ENCODE measurements around the gene ERC2. TPM values are rescaled to one million over a fixed set of nuclear protein-coding genes. Genes with fewer than 3 reads are reported as not detected.

ERC2 gene
- total and polyA plus RNA-seq, 2 of the 13 experiments (the other 11 are each of a cell fraction or from before 2014, with no cell fraction given), result 0.16 to 0.22 TPM

DNA sequence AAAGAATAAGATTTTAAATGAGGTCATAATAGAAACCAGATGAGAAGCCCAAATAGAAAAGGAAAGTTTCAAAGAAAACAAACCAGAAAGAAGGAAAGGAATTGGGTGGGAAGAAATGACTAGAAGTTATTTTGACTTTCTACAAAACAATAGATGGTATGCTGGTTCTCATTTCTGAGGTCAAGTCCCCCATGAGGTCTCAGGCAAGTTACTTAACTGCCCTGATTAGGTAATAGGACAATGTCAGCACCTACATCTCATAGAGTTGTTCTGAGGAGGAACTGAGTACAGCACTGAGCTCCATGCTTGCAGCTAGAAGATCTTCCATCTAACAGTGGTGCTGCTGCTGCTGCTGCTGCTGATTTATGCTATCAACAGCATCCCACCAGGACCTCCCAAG, 185.9 kb downstream of the ERC2 start:
- no peak for ATAC-seq
- FAIRE-seq, result no peak
- intact Hi-C loops (cut with micrococcal nuclease; ENCODE audit: unreplicated experiment), result no loop called here
- no peaks in the 10 kb centered on the region for H4K20me1 ChIP-seq (ENCODE audit: insufficient read depth, low read length)
- H3K27ac ChIP-seq (ENCODE audit: extremely low read length, insufficient read depth, low read length), result no peak overlapping the region
- ChIA-PET POLR2A (no interaction called here), CTCF (ENCODE audit: low intra/inter-chr PET ratio, low total read pairs) (no interaction called here)
- no peaks in the 10 kb centered on the region for H3K36me3 ChIP-seq (replicated peaks in 1 of 2; ENCODE audit: control insufficient read depth in 1 of 2, insufficient read depth in 2 of 2, low read length in 2 of 2)
- H2AFZ ChIP-seq (ENCODE audit: low read length), result no peak overlapping the region
- H3K4me1 ChIP-seq (ENCODE audit: insufficient read depth, low read length), result no peaks in the 10 kb centered on the region
- in situ Hi-C loops (cut with HindIII; ENCODE audit: extremely low pct_ligation_motif_present, low pct_unique_long_range_greater_than_20kb), result no loop called here
- no peak overlapping the region for H3K4me3 ChIP-seq (replicated peaks in 1 of 3; ENCODE audit: insufficient read depth in 1 of 3, low read depth in 2 of 3, low read length in 3 of 3)
- no peaks in the 10 kb centered on the region for H3K9me3 ChIP-seq (ENCODE audit: low read length)
- no TSS peak for BruUV-seq (replicated peaks)
- H3K79me2 ChIP-seq (ENCODE audit: insufficient read depth, low read length), result no peaks in the 10 kb centered on the region
- H3K27me3 ChIP-seq (ENCODE audit: control insufficient read depth in 1 of 2, insufficient read depth in 2 of 2, low read length in 2 of 2), result no peaks in the 10 kb centered on the region
- no peak overlapping the region for H3K4me2 ChIP-seq (ENCODE audit: low read depth, low read length)
- TF ChIP-seq, protein P1, sequence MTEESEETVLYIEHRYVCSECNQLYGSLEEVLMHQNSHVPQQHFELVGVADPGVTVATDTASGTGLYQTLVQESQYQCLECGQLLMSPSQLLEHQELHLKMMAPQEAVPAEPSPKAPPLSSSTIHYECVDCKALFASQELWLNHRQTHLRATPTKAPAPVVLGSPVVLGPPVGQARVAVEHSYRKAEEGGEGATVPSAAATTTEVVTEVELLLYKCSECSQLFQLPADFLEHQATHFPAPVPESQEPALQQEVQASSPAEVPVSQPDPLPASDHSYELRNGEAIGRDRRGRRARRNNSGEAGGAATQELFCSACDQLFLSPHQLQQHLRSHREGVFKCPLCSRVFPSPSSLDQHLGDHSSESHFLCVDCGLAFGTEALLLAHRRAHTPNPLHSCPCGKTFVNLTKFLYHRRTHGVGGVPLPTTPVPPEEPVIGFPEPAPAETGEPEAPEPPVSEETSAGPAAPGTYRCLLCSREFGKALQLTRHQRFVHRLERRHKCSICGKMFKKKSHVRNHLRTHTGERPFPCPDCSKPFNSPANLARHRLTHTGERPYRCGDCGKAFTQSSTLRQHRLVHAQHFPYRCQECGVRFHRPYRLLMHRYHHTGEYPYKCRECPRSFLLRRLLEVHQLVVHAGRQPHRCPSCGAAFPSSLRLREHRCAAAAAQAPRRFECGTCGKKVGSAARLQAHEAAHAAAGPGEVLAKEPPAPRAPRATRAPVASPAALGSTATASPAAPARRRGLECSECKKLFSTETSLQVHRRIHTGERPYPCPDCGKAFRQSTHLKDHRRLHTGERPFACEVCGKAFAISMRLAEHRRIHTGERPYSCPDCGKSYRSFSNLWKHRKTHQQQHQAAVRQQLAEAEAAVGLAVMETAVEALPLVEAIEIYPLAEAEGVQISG (CRISPR knock-in tag; IDR thresholded peaks at IDR 0.05), result no peak
- TF ChIP-seq NFYC (CRISPR knock-in tag; IDR thresholded peaks at IDR 0.05) (no peak), MED1 (CRISPR knock-in tag; IDR thresholded peaks at IDR 0.05) (no peak), ADNP (CRISPR knock-in tag; IDR thresholded peaks at IDR 0.05) (no peak), BHLHE40 (IDR thresholded peaks at IDR 0.05; ENCODE audit: low read length) (no peak), EEA1 (CRISPR knock-in tag; IDR thresholded peaks at IDR 0.05; ENCODE audit: borderline replicate concordance) (no peak), ZBTB8A (CRISPR knock-in tag; IDR thresholded peaks at IDR 0.05; ENCODE audit: borderline replicate concordance, low read depth) (no peak), ZNF670 (CRISPR knock-in tag; IDR thresholded peaks at IDR 0.05; ENCODE audit: borderline replicate concordance) (no peak), MEIS2 (CRISPR knock-in tag; IDR thresholded peaks at IDR 0.05) (no peak), TAF15 (IDR thresholded peaks at IDR 0.05; ENCODE audit: low read depth, low read length, poor library complexity, severe bottlenecking) (no peak), ZNF20 (CRISPR knock-in tag; IDR thresholded peaks at IDR 0.05) (no peak), TCF7L2 (IDR thresholded peaks at IDR 0.05; ENCODE audit: low read depth, low read length) (no peak), HMGA1 (CRISPR knock-in tag; conservative IDR thresholded peaks at IDR 0.05) (no peak)
- TF ChIP-seq, protein P2, sequence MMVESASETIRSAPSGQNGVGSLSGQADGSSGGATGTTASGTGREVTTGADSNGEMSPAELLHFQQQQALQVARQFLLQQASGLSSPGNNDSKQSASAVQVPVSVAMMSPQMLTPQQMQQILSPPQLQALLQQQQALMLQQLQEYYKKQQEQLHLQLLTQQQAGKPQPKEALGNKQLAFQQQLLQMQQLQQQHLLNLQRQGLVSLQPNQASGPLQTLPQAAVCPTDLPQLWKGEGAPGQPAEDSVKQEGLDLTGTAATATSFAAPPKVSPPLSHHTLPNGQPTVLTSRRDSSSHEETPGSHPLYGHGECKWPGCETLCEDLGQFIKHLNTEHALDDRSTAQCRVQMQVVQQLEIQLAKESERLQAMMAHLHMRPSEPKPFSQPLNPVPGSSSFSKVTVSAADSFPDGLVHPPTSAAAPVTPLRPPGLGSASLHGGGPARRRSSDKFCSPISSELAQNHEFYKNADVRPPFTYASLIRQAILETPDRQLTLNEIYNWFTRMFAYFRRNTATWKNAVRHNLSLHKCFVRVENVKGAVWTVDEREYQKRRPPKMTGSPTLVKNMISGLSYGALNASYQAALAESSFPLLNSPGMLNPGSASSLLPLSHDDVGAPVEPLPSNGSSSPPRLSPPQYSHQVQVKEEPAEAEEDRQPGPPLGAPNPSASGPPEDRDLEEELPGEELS (CRISPR knock-in tag; IDR thresholded peaks at IDR 0.05), result no peak
- H3K9ac ChIP-seq (ENCODE audit: insufficient read depth, low read depth, low read length), result no peak overlapping the region
- DNase-seq (ENCODE audit: low spot score), result no peak
